Endodermal cell (in vitro differentiated cells): ENCODE results near the gene ATF3. TPM values are rescaled to one million over a fixed set of nuclear protein-coding genes. Genes with fewer than 3 reads are reported as not detected.
A peak's percentile ranks its signal among the peaks of the same experiment; 100 is the strongest.

Source experiments
- DNase-seq: peaks from one replicate; pipeline ENCODE4 v3.0.0-alpha.2; 2017
- H3K27ac ChIP-seq: 2 replicates; pipeline ENCODE4 v1.5.1; 2013; ENCODE audit warnings: mild to moderate bottlenecking, low read depth, low read length, moderate library complexity
- H3K27me3 ChIP-seq: 2 replicates; pipeline ENCODE4 v1.6.1; 2013; ENCODE audit warnings: mild to moderate bottlenecking, low read length, moderate library complexity; ENCODE audit not compliant: insufficient read depth, control insufficient read depth, poor library complexity, severe bottlenecking
- H3K36me3 ChIP-seq: 2 replicates; pipeline ENCODE4 v1.7.0; 2013; ENCODE audit warnings: mild to moderate bottlenecking, low read length, moderate library complexity; ENCODE audit not compliant: control insufficient read depth, insufficient read depth
- H3K4me1 ChIP-seq: one replicate; pipeline ENCODE4 v1.7.0; 2013; ENCODE audit warnings: low read length; ENCODE audit not compliant: control insufficient read depth, insufficient read depth
- H3K4me3 ChIP-seq: 2 replicates; pipeline ENCODE4 v1.5.1; 2013; ENCODE audit warnings: mild to moderate bottlenecking, low read length, moderate library complexity
- H3K9ac ChIP-seq: 2 replicates; pipeline ENCODE4 v1.6.1; 2013; ENCODE audit warnings: mild to moderate bottlenecking, low read length, moderate library complexity; ENCODE audit not compliant: poor library complexity, severe bottlenecking; ENCODE audit errors: extremely low read depth
- H3K9me3 ChIP-seq: 2 replicates; pipeline ENCODE4 v1.6.1; 2013; ENCODE audit warnings: mild to moderate bottlenecking, low read length, moderate library complexity; ENCODE audit not compliant: control insufficient read depth
- H3K27ac Mint-ChIP-seq: 2 replicates; pipeline ENCODE4 v1.8.0; 2020; ENCODE audit warnings: mixed read lengths
- H3K27me3 Mint-ChIP-seq: 2 replicates; pipeline ENCODE4 v1.8.0; 2021; ENCODE audit warnings: mild to moderate bottlenecking, mixed read lengths; ENCODE audit not compliant: insufficient read depth
- H3K36me3 Mint-ChIP-seq: 2 replicates; pipeline ENCODE4 v1.8.0; 2020; ENCODE audit warnings: low read depth, mixed read lengths
- H3K4me1 Mint-ChIP-seq: 2 replicates; pipeline ENCODE4 v1.8.0; 2020; ENCODE audit warnings: mixed read lengths
- H3K4me3 Mint-ChIP-seq: 2 replicates; pipeline ENCODE4 v1.8.0; 2020; ENCODE audit warnings: mild to moderate bottlenecking, moderate library complexity, mixed read lengths
- H3K9me3 Mint-ChIP-seq: 2 replicates; pipeline ENCODE4 v1.8.0; 2020; ENCODE audit warnings: mild to moderate bottlenecking, mixed read lengths
- whole genome bisulfite sequencing, 2 experiments: methylation state at CpG; one replicate each; pipeline versions ENCODE4 v1.1.5 to v1.1.7; 2013; ENCODE audit warnings: missing lambda C conversion rate in 2 of 2, mixed read lengths in 1 of 2; ENCODE audit not compliant: insufficient coverage in 1 of 2, insufficient read length in 1 of 2; 5-methylcytosine and 5-hydroxymethylcytosine counted together
- total RNA-seq, 2 donors: library from RNA; stranded (reverse); fragmentation: NEBNext Ultra II Directional in 1 of 2; extraction: Animal tissue kit (Norgen Biotek cat#: 25700) in 1 of 2; gene quantifications; 2 replicates in 1 of 2; 3 replicates in 1 of 2; pipeline ENCODE4 v1.2.1, GENCODE V29; 2021
- TF ChIP-seq, protein P1 (sequence below): fragments of 200-600 bp; sonication (generic); conservative IDR thresholded peaks from 2 replicates; pipeline ENCODE4 v1.5.0; 2021; ENCODE audit warnings: antibody characterized with exemption, mild to moderate bottlenecking

Gene ATF3
- total RNA-seq, 2 donors from 2014 or later, result 12.6 to 24.0 TPM

GRCh38 chr1:212623603-212624002, 15.0 kb downstream of the ATF3 start:
- no peaks in the 10 kb centered on the region for H3K9me3 ChIP-seq
- peaks cover 4% of the 10 kb centered on the region for H3K27me3 Mint-ChIP-seq
- H3K9ac ChIP-seq, result no peak overlapping the region
- DNase-seq, result no peak
- peaks cover 8% of the 10 kb centered on the region for H3K4me1 Mint-ChIP-seq
- H3K4me3 Mint-ChIP-seq, result no peak overlapping the region
- H3K9me3 Mint-ChIP-seq, result no peaks in the 10 kb centered on the region
- H3K4me1 ChIP-seq, result peaks cover 5% of the 10 kb centered on the region
- no peak overlapping the region for H3K27ac ChIP-seq
- peaks cover 31% of the 10 kb centered on the region for H3K36me3 ChIP-seq
- peaks cover 14% of the 10 kb centered on the region for H3K36me3 Mint-ChIP-seq
- H3K27me3 ChIP-seq, result peaks cover 12% of the 10 kb centered on the region
- H3K4me3 ChIP-seq, result no peak overlapping the region
- TF ChIP-seq, protein P1, sequence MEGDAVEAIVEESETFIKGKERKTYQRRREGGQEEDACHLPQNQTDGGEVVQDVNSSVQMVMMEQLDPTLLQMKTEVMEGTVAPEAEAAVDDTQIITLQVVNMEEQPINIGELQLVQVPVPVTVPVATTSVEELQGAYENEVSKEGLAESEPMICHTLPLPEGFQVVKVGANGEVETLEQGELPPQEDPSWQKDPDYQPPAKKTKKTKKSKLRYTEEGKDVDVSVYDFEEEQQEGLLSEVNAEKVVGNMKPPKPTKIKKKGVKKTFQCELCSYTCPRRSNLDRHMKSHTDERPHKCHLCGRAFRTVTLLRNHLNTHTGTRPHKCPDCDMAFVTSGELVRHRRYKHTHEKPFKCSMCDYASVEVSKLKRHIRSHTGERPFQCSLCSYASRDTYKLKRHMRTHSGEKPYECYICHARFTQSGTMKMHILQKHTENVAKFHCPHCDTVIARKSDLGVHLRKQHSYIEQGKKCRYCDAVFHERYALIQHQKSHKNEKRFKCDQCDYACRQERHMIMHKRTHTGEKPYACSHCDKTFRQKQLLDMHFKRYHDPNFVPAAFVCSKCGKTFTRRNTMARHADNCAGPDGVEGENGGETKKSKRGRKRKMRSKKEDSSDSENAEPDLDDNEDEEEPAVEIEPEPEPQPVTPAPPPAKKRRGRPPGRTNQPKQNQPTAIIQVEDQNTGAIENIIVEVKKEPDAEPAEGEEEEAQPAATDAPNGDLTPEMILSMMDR, result no peak
- H3K27ac Mint-ChIP-seq, result no peak overlapping the region
- WGBS, 2 experiments, result 99 to 100% methylated on average over 2 of the region's 2 CpGs

GRCh38 chr1:212624976-212625501, 16.5 kb downstream of the ATF3 start:
- H3K9ac ChIP-seq, result no peak overlapping the region
- H3K4me3 ChIP-seq, result no peak overlapping the region
- peak; percentile 33 for DNase-seq
- H3K36me3 ChIP-seq, result peaks cover 16% of the 10 kb centered on the region
- H3K27me3 ChIP-seq, result peaks cover 20% of the 10 kb centered on the region
- peaks cover 8% of the 10 kb centered on the region for H3K4me1 Mint-ChIP-seq
- 92 to 93% methylated on average over 12 to 18 of the region's 18 CpGs for WGBS, 2 experiments
- no peak overlapping the region for H3K4me3 Mint-ChIP-seq
- no peak overlapping the region for H3K27ac Mint-ChIP-seq
- H3K27me3 Mint-ChIP-seq, result peaks cover 4% of the 10 kb centered on the region
- no peak overlapping the region for H3K27ac ChIP-seq
- TF ChIP-seq, protein P1, result no peak
- H3K9me3 ChIP-seq, result no peaks in the 10 kb centered on the region
- peaks cover 5% of the 10 kb centered on the region for H3K4me1 ChIP-seq
- no peaks in the 10 kb centered on the region for H3K9me3 Mint-ChIP-seq
- peaks cover 2% of the 10 kb centered on the region for H3K36me3 Mint-ChIP-seq

DNA sequence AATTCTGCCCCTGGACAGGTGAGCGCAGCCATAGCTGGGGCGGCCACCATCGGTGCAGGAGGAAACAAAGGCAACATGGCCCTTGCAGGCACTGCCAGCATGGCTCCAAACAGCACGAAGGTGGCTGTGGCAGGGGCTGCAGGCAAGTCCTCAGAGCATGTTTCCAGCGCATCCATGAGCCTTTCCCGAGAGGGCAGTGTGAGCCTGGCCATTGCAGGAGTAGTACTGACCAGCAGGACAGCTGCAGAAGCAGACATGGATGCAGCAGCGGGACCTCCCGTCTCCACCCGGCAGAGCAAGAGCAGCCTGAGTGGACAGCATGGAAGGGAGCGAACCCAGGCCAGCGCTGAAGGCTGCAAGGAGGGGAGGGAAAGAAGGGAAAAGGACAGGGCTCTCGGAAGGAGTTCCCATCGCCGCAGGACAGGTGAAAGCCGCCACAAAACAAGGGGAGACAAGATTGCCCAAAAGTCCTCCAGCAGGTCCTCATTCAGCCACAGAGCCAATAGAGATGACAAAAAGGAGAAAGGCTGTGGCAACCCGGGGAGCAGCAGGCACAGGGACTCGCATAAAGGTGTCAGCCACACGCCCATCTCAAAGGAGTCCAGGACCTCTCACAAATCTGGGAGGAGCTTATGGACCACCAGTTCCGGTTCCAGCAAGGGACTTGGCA, 17.4 kb downstream of the ATF3 start:
- TF ChIP-seq, protein P1, result no peak
- no peak overlapping the region for H3K27ac ChIP-seq
- H3K9me3 Mint-ChIP-seq, result no peaks in the 10 kb centered on the region
- peak; percentile 32 for DNase-seq
- peaks cover 7% of the 10 kb centered on the region for H3K36me3 ChIP-seq
- peaks cover 4% of the 10 kb centered on the region for H3K27me3 Mint-ChIP-seq
- H3K36me3 Mint-ChIP-seq, result no peaks in the 10 kb centered on the region
- H3K27ac Mint-ChIP-seq, result no peak overlapping the region
- H3K4me3 Mint-ChIP-seq, result no peak overlapping the region
- no peaks in the 10 kb centered on the region for H3K9me3 ChIP-seq
- peaks cover 8% of the 10 kb centered on the region for H3K4me1 Mint-ChIP-seq
- H3K9ac ChIP-seq, result no peak overlapping the region
- peaks cover 9% of the 10 kb centered on the region for H3K4me1 ChIP-seq
- WGBS, 2 experiments, result 93 to 96% methylated on average over 17 to 19 of the region's 19 CpGs
- no peak overlapping the region for H3K4me3 ChIP-seq
- peaks cover 21% of the 10 kb centered on the region for H3K27me3 ChIP-seq
